HEK293T (cell line): Measurements from ENCODE around the gene ITGB3.

Source experiments
- CTCF ChIA-PET: fragments of 350-600 bp; formaldehyde crosslinking; extraction: SDS; loops from one replicate; lab custom pipeline; 2021; ENCODE audit warnings: antibody characterized with exemption, inconsistent platforms; lab: Yijun Ruan, JAX
- POLR2A ChIA-PET: fragments of 350-600 bp; formaldehyde crosslinking; extraction: SDS; loops from one replicate; lab custom pipeline; 2020; ENCODE audit warnings: antibody characterized with exemption, inconsistent platforms; lab: Yijun Ruan, JAX
- DNase-seq: peaks from one replicate; pipeline ENCODE4 v3.0.0; 2012; ENCODE audit warnings: mixed read lengths; ENCODE audit errors: extremely low spot score
- ARNT ChIP-seq: fragments of 450-650 bp; IDR thresholded peaks from 2 replicates; pipeline ENCODE4 v1.6.1; 2017; ENCODE audit warnings: mild to moderate bottlenecking
- BHLHE40 ChIP-seq: fragments of 450-650 bp; IDR thresholded peaks from 2 replicates; pipeline ENCODE4 v1.6.1; 2016; ENCODE audit warnings: mild to moderate bottlenecking, moderate library complexity, borderline replicate concordance
- CTBP1 ChIP-seq: fragments of 450-650 bp; IDR thresholded peaks from 2 replicates; pipeline ENCODE4 v1.6.1; 2016; ENCODE audit warnings: borderline replicate concordance
- ELF4 ChIP-seq: fragments of 450-650 bp; IDR thresholded peaks from 2 replicates; pipeline ENCODE4 v1.6.1; 2017; ENCODE audit warnings: antibody characterized with exemption
- FOXA1 ChIP-seq: fragments of 450-650 bp; IDR thresholded peaks from 2 replicates; pipeline ENCODE4 v1.6.1; 2016; ENCODE audit warnings: mild to moderate bottlenecking
- FOXK2 ChIP-seq: fragments of 450-650 bp; IDR thresholded peaks from 2 replicates; pipeline ENCODE4 v1.6.1; 2016; ENCODE audit warnings: mild to moderate bottlenecking
- FOXM1 ChIP-seq: fragments of 450-650 bp; IDR thresholded peaks from 2 replicates; pipeline ENCODE4 v1.6.1; 2017; ENCODE audit warnings: mild to moderate bottlenecking, borderline replicate concordance
- HDGF ChIP-seq: fragments of 450-650 bp; IDR thresholded peaks from 2 replicates; pipeline ENCODE4 v1.6.1; 2017; ENCODE audit warnings: antibody characterized with exemption, borderline replicate concordance
- L3MBTL2 ChIP-seq: fragments of 450-650 bp; conservative IDR thresholded peaks from 2 replicates; pipeline ENCODE4 v1.6.1; 2016; ENCODE audit warnings: mild to moderate bottlenecking
- LEF1 ChIP-seq: fragments of 450-650 bp; IDR thresholded peaks from 2 replicates; pipeline ENCODE4 v1.6.1; 2017; ENCODE audit warnings: mild to moderate bottlenecking, borderline replicate concordance
- NFRKB ChIP-seq: fragments of 450-650 bp; IDR thresholded peaks from 2 replicates; pipeline ENCODE4 v1.6.1; 2016; ENCODE audit warnings: mild to moderate bottlenecking, moderate library complexity
- SP1 ChIP-seq: fragments of 450-650 bp; IDR thresholded peaks from 2 replicates; pipeline ENCODE4 v1.6.1; 2017
- SUZ12 ChIP-seq: fragments of 450-650 bp; IDR thresholded peaks from 2 replicates; pipeline ENCODE4 v1.6.1; 2016; ENCODE audit warnings: mild to moderate bottlenecking
- TARDBP ChIP-seq: fragments of 450-650 bp; IDR thresholded peaks from 2 replicates; pipeline ENCODE4 v1.6.1; 2016
- ZNF384 ChIP-seq: fragments of 450-650 bp; IDR thresholded peaks from 2 replicates; pipeline ENCODE4 v1.6.1; 2016
- TF ChIP-seq, protein P1 (sequence below): fragments of 450-650 bp; IDR thresholded peaks from 2 replicates; pipeline ENCODE4 v1.6.1; 2016

The ITGB3 gene

DNA sequence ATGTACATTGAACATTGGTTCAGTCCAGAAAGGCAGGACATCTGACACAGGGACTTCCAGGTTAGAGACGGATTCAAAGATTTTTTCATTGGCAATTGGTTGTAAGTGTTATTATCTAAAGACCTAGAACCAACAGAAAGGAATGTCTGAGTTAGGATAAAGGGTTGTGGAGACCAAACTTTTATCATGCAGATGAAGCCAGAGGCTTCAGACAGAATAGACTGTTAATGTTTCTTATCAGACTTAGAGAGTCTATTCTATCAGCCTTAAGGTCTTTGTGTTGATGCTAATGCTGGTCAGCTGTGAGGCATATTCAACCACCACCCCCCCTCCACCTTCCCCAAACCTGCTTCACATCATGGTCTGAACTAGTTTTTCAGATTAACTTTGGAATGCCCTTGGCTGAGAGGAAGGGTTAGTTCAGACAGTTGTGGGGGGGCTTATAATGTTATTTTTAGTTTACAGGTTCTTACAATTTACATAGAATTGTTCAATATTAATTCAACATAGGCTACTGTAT is 2.1 kb upstream of the ITGB3 start:
- no peak for DNase-seq
- TF ChIP-seq TARDBP (no peak), SUZ12 (no peak), L3MBTL2 (no peak), NFRKB (no peak), CTBP1 (no peak), FOXK2 (no peak), SP1 (no peak), HDGF (no peak), FOXA1 (no peak)
- POLR2A ChIA-PET, result no interaction called here
- CTCF ChIA-PET, result no interaction called here

DNA sequence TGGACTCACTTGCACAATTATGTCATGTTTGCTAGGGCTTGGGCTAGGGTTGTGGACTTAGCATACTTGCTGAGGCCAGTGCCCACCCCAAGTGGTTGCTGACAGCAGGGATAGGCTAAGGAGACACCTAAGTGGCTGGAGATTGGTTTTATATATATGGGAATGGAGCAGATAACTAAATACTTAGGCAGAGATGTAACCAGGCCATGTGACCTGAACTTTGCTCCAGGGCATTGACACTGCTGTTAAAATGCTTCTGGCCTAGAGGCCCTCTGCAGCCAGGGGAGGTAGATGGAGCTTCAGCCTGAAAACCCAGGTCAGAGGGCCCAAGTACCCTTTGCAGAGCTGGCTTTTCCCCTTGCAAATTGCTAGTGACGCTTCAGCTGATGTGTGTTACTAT is 1.4 kb upstream of the ITGB3 start:
- DNase-seq, result no peak
- POLR2A ChIA-PET, result no interaction called here
- CTCF ChIA-PET, result no interaction called here

DNA sequence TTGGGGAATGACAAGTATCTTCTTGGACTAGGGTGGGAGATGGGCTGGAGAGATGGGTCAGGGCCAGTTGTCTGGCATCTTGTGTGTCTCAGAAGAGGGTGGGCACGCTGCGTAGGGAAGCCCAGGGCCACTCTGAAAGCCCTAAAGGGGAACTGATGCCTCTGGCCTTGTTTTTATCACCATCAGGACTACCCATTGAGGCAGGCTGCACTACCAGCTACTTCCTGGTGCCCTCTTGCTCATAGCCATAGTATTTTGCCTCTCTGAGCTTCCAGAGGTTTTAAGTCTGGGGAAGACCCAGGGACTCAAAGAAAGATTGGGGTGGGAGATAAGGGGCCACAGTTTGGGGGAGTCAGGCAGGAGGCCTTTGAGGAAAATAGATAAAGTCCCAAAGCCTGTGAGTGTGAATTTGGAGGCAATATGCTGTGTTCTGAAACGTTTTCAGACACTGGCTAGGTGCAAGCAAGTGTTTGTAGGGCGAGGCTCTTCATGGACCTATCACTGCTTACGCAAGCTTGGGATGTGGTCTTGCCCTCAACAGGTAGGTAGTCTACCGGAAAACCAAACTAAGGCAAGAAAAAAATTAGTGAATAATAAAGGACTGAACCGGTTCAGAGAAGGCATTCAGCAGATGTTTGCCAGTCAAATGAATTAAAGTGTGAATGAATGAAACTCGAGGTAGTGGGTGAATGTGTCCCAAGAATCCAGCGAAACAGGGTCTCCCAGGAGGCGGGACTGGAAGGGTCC is 688 bp upstream of the ITGB3 start:
- no peak for DNase-seq
- ChIA-PET POLR2A (no interaction called here), CTCF (no interaction called here)
- TF ChIP-seq FOXA1, result no peak
- no peak for TF ChIP-seq ELF4
- TF ChIP-seq FOXM1, result no peak
- TF ChIP-seq, protein P1, sequence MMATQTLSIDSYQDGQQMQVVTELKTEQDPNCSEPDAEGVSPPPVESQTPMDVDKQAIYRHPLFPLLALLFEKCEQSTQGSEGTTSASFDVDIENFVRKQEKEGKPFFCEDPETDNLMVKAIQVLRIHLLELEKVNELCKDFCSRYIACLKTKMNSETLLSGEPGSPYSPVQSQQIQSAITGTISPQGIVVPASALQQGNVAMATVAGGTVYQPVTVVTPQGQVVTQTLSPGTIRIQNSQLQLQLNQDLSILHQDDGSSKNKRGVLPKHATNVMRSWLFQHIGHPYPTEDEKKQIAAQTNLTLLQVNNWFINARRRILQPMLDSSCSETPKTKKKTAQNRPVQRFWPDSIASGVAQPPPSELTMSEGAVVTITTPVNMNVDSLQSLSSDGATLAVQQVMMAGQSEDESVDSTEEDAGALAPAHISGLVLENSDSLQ, result no peak
- TF ChIP-seq ZNF384, result no peak
- TF ChIP-seq TARDBP, result no peak
- TF ChIP-seq NFRKB, result no peak
- TF ChIP-seq FOXK2, result no peak
- no peak for TF ChIP-seq HDGF

More for the DNA sequence above, 1.4 kb upstream of the ITGB3 start:
- TF ChIP-seq BHLHE40 (no peak), LEF1 (no peak), TARDBP (no peak), SP1 (no peak), FOXA1 (no peak)

DNA sequence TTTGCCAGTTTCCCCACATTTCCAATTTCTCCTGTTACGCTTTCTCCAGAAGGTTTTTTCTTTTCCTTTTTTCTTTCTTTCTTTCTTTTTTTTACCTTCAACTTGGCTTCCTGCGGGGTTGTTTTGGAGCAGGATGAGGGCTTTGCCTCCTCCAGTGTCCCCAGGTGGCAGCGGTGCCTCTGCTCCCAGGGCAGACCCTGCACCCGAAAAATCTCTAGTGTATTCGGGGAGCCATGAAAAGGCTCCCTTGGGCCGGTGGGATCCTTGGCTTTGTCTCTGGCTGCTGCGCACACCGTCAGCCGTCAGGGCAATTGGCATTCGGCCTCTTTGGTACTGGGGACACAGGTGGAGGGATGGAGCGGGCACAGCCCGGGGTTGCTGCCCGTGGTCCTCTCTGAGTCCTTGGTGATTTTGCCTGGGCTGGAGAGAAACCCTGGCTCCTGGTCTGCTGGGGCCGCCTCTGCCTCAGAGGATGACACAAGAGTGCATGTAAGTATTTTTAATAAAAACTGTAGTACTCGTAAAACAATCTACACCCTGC is 846 bp downstream of the ITGB3 start:
- TF ChIP-seq CTBP1, result no peak
- no peak for TF ChIP-seq SP1
- TF ChIP-seq, protein P1, result no peak
- TF ChIP-seq L3MBTL2, result no peak
- no peak for TF ChIP-seq NFRKB
- TF ChIP-seq BHLHE40, result no peak
- no peak for TF ChIP-seq HDGF
- TF ChIP-seq SUZ12, result no peak
- no peak for TF ChIP-seq ELF4
- TF ChIP-seq FOXA1, result no peak
- TF ChIP-seq LEF1, result no peak
- no peak for TF ChIP-seq FOXK2
- no peak for TF ChIP-seq TARDBP
- TF ChIP-seq FOXM1, result no peak
- TF ChIP-seq ARNT, result no peak
- no peak for TF ChIP-seq ZNF384
- DNase-seq, result no peak
- ChIA-PET POLR2A (interaction anchor here (1.0 kb wide), 1 partner anchor 20 kb away, joined by 3 read pairs; no protein-coding TSS in a partner anchor), CTCF (interaction anchor here (0.9 kb wide), 1 partner anchor 10 kb away, joined by 4 read pairs; no protein-coding TSS in a partner anchor)

DNA sequence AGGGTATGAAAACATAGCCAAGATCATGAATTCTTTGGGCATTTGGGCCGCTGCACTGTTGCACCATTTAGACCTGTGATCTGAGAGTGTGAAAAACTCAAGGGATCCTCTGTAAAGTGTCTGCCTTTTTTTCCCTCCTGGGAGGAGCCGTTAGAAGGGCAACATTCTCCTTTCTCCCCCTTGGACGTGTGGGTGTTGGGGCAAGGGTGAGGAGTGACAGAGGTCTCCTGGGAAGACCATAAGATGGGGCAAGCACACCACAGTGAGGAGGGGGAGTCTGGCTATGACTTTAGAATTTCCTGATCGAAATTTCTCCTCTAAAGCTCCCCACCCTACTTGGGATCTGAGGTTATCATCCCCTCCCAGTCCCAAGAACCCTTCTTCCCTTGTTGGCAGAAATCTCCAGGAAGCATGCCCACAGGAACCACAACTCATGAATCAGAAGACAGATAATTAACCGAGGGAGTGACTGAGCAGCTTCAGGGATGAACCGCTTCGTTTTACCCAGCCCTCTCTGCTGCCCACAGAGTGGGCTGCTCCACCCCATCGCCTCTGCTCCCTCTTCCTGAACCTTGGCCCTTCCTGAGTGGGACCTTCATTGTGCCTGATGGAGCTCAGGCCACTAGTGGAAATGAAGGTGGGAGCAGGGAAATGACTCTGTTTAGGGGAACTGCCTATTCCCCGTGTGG is 4.2 kb downstream of the ITGB3 start:
- no peak for DNase-seq
- ChIA-PET CTCF (no interaction called here), POLR2A (no interaction called here)
- no peak for TF ChIP-seq NFRKB
- no peak for TF ChIP-seq FOXM1
- no peak for TF ChIP-seq ZNF384
- no peak for TF ChIP-seq TARDBP
- no peak for TF ChIP-seq BHLHE40
- no peak for TF ChIP-seq LEF1
- TF ChIP-seq L3MBTL2, result no peak
- no peak for TF ChIP-seq ARNT
- no peak for TF ChIP-seq FOXA1
- no peak for TF ChIP-seq SUZ12
- no peak for TF ChIP-seq HDGF
- TF ChIP-seq CTBP1, result no peak
- TF ChIP-seq ELF4, result no peak
- TF ChIP-seq SP1, result no peak
- TF ChIP-seq, protein P1, result no peak
- TF ChIP-seq FOXK2, result no peak
